SKM-1 (cell line): ENCODE data around the gene MIER1.
"Not testable (repeated sequence)": the region's sequence is repeated elsewhere in the genome, so short reads cannot be mapped to it uniquely, and the experiment has no call there.

ENCODE experiments used
- DNase-seq: peaks from one replicate; lab custom pipeline; 2025; ENCODE audit not compliant: unreplicated experiment; lab: John Stamatoyannopoulos, UW

Gene MIER1

GRCh38 chr1:66924756-66925557, at the start of gene MIER1, which contains the start of gene DNAI4:
MIER1 (plus strand) TSS chr1:66924990; CDS start chr1:66925029, 39 bp downstream.
DNAI4 (minus strand) TSS chr1:66924856; CDS start chr1:66924831, 25 bp downstream.
- peak; percentile 97 for DNase-seq

DNA sequence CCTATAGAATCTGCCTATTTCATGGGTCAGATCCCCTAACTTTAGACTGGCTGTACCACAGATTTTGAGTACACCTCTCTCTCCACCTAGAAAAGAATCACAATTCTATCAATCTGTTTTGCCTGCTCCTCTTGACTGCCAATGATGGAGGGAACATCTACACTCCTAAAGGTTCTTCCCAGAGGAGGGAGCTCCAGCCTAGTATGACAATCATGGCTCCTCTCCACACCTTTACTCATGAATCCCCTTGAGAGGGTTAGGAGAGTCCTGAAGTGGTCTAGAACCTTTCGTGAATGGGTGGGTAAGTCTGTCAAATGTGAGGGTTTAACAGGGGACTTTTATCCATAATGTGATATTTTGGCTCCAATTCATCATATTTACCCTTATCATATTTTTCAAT, 48.1 kb upstream of the MIER1 start:
- no peak for DNase-seq

- DNase-seq: no peak
These were observed 35.8 kb upstream of the MIER1 start for GRCh38 chr1:66889030-66889429.

DNA sequence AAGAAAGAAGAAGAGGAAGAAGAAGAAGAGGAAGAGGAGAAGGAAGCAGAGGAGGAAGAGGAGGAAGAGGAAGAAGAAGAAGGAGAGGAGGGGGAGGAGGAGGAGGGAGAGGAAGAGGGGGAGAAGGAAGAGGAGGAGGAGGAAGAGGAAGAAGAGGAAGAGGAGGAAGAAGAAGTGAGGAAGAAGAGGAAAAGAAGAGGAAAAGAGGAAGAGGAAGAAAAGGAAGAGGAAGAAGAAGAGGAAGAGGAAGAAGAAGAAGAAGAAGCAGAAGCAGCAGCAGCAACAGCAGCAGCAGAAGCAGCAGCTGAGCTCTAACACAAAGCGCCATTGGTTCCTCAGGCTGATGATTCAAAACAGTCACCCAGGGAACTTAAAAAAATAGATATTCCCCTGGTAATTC, 34.2 kb upstream of the MIER1 start:
- peak; percentile 74 for DNase-seq

GRCh38 chr1:66893712-66894111, 31.1 kb upstream of the MIER1 start:
- DNase-seq: no peak

GRCh38 chr1:66915203-66915602, 9.6 kb upstream of the MIER1 start:
- DNase-seq: not testable (repeated sequence)

- DNase-seq: no peak
These were observed 8.5 kb upstream of the MIER1 start for GRCh38 chr1:66916320-66916719.

GRCh38 chr1:66917476-66917875, 7.3 kb upstream of the MIER1 start:
- no peak for DNase-seq

GRCh38 chr1:66919063-66919462, 5.7 kb upstream of the MIER1 start:
- DNase-seq: no peak

- DNase-seq: no peak
These were observed 5.0 kb upstream of the MIER1 start for GRCh38 chr1:66919828-66920227.

GRCh38 chr1:66920543-66920942, 4.2 kb upstream of the MIER1 start:
- DNase-seq: no peak

DNA sequence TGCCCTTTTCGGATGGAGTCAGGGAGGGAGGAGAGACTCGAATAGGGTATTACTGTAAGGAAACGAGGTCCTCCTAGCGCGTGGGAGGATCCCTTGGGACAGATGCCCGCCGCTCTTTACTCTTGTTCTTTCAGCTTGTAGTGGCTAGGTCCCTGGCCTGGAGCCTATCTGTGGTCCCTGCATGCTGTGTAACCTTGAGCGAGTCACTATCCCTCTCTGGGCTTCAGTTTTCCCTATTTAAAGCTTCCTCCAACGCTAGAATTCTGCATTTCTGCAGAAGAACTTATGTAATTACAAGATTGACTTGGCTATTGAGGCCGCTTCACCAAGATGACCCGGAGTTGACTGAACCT, 744 bp downstream of the MIER1 start:
- no peak for DNase-seq

GRCh38 chr1:66925944-66926343, 1.2 kb downstream of the MIER1 start:
- DNase-seq: no peak

DNA sequence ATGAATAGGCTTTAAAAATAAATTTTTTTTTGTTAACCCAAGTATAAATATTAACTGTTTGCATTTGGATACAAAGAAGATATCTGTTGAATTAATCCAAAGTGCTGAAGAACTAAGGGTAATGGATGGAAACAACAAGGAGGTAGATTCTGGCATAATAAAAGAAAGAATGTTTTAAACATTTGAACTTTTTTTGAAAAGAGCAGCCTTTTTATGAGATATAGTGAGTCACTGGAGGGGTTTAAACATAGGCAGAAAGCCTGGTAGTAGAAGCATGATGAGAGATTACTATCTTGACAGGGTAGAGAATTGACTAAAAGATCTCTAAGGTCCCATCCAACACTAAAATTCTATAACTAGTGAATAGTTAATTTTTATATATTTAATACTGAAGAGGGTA, 2.7 kb downstream of the MIER1 start:
- DNase-seq: no peak

- no peak for DNase-seq
These were observed 4.4 kb downstream of the MIER1 start for GRCh38 chr1:66929146-66929688.

DNA sequence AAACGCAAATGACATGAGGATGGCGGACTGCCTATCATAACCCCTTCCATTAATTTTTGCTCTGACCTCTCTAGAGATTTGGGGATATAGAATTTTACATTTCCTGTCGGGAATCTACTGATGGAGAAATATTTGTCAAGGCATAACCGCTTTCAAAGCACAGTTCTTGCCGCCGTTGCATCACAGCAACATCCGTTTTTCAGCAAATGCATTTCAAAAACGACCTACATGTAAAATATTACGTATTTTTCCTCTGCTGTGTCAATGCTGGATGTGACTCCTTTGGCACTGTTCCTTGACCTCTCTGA, 4.9 kb downstream of the MIER1 start:
- DNase-seq: no peak

DNA sequence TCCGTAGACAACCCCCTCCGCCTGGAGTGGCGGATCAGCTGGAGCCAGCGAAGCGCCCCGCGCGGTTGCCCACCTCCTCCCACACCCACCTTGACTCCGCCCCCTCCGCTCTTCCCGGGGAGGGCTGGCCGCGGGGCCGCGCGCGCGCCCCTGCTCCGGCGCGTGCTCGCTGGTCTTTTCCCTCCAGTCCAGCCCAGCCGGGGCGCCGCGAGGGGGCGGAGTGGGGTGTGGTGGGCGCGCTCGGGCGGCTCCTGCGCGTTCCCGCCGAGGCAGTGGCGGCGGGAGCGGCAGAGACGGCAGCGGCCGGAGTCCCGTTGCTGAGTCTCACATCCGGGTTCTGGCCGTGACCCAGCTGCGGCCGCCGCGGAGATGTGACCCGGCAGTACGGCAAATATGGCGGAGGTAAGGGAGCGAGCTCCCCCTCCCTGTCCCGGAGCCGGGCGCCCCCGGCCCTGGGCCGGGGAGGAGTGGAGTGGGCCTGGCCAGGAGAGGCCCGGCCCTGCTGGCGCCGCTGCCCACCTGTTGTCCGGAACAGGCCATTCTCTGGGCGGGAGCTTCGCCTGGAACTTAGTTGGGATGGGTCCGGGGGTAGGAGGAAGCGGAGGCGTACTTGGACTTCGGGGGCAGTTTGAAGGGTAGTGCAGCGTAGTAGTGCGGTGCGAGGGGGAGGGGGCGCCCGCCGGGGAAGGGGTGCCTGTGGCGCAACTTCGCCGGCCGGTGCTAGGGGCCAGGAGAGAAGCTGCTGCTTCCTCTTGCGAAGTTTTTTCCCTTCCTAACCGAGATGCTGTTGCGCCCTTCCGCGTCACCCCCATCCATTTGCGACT, 5.4 kb downstream of the MIER1 start:
- DNase-seq: peak; percentile 94

DNA sequence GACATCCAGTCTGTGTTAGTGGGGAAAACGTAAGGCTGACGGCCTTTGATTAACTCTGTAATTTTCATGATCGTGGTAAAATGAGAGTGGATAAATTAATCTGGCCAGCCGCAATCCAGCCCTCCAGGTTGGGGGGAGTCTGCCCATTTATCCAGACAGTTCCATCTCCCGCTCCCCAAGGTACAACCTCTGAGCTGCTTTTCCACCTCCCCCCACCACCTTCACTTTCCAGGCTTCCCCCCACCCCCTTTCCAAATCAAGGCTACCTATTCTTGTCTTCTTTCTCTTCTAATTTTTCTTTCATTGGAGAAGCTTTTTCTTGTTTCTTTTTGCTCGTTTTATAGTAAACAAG, 6.0 kb downstream of the MIER1 start:
- no peak for DNase-seq

GRCh38 chr1:66931590-66931989, 6.8 kb downstream of the MIER1 start:
- no peak for DNase-seq

- no peak for DNase-seq
These were observed 7.5 kb downstream of the MIER1 start for GRCh38 chr1:66932291-66932690.

DNA sequence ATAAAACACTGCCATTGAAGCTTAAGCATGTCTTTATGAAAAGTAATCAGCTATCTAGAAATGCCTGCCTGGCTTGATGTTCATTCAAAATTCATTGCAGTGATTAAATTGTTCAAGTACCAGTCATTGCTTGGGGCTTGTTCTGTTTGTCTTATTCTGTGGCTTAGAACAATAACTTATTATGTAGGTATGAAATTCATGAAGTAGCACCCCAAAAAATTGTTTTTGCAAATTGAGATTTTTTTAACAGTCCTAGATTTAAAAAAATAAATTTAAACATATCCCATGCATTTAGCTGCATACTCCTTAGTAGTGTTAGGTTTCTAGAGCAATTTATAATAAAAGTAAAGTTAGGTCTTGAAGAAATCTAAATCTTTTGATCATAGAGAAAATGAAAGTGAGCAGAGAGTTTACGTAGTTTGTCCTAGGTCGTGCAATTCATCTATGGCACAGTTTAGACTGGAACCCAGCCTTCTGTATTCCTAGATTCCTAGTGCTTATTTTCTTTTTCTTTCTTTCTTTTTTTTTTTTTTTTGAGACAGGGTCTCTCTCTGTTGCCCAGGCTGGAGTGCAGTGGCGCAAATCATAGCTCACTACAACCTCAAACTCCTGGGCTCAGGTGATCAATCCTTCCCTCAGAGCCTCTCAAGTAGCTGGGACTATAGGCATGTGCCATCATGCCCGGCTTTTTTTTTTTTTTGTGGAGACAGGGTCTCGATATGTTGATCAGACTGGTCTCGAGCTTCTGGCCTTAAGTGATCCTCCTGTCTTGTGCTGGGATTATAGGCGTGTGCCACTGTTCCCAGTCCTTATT, 9.3 kb downstream of the MIER1 start:
- no peak for DNase-seq
